ENCODE measurements around the gene TSPAN18. TPM values are rescaled to one million over a fixed set of nuclear protein-coding genes. Genes with fewer than 3 reads are reported as not detected.

The TSPAN18 gene
- total RNA-seq, 4 donors from 2014 or later = 0.34 to 11.5 (median 2.7) TPM

GRCh38 chr11:44853666-44854065 lies 126.9 kb downstream of the TSPAN18 start:
- TF ChIP-seq CTCF (IDR thresholded peaks at IDR 0.05; ENCODE audit: low read depth) = no peak

GRCh38 chr11:44854086-44854485 lies 127.3 kb downstream of the TSPAN18 start:
- TF ChIP-seq CTCF (IDR thresholded peaks at IDR 0.05; ENCODE audit: low read depth) = no peak

GRCh38 chr11:44854741-44855492 lies 128.2 kb downstream of the TSPAN18 start:
- no peak for TF ChIP-seq CTCF (IDR thresholded peaks at IDR 0.05; ENCODE audit: low read depth)

GRCh38 chr11:44855493-44855849 lies 128.7 kb downstream of the TSPAN18 start:
- no peak for TF ChIP-seq CTCF (IDR thresholded peaks at IDR 0.05; ENCODE audit: low read depth)

GRCh38 chr11:44857490-44858090 lies 130.8 kb downstream of the TSPAN18 start:
- TF ChIP-seq CTCF (IDR thresholded peaks at IDR 0.05; ENCODE audit: low read depth) = no peak

GRCh38 chr11:44858796-44859527 lies 132.2 kb downstream of the TSPAN18 start:
- no peak for TF ChIP-seq CTCF (IDR thresholded peaks at IDR 0.05; ENCODE audit: low read depth)

- no peak for TF ChIP-seq CTCF (IDR thresholded peaks at IDR 0.05; ENCODE audit: low read depth)
Measured at GRCh38 chr11:44859528-44859925, 132.8 kb downstream of the TSPAN18 start.
